ENCODE data around the gene PC.
"Not testable (repeated sequence)": the region's sequence is repeated elsewhere in the genome, so short reads cannot be mapped to it uniquely, and the experiment has no call there.

PC gene

GRCh38 chr11:66834539-66834845 is 123.7 kb downstream of the PC start:
- H3K4me3 ChIP-seq (ENCODE audit: low read depth, low read length) = no peak overlapping the region
- TF ChIP-seq CTCF (IDR thresholded peaks at IDR 0.05; ENCODE audit: low read depth, low read length) = no peak

DNA sequence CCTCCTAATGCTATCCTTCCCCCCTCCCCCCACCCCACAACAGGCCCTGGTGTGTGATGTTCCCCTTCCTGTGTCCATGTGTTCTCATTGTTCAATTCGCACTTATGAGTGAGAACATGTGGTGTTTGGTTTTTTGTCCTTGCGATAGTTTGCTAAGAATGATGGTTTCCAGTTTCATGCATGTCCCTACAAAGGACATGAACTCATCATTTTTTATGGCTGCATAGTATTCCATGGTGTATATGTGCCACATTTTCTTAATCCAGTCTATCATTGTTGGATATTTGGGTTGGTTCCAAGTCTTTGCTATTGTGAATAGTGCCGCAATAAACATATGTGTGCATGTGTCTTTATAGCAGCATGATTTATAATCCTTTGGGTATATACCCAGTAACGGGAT is 133.6 kb downstream of the PC start:
- not testable (repeated sequence) for H3K4me3 ChIP-seq (ENCODE audit: low read depth, low read length)

DNA sequence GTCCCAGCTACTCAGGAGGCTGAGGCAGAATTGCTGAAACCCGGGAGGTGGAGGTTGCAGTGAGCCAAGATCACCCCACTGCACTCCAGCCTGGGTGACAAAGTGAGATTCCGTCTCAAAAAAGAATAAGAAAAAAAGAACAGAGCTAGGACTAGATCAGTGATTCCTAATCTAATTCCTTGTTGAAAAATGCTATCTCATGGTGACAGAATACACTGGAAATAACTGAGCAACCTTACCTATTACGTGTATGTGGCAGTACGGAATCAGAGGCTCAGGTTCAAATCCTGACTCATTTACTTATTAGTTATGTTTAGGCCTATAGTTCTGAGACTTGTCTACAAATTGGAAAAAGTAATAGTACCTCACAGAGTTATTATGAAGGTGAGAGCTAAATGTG is 134.5 kb downstream of the PC start:
- no peak for TF ChIP-seq CTCF (IDR thresholded peaks at IDR 0.05; ENCODE audit: low read depth, low read length)
- H3K4me3 ChIP-seq (ENCODE audit: low read depth, low read length) = no peak overlapping the region

DNA sequence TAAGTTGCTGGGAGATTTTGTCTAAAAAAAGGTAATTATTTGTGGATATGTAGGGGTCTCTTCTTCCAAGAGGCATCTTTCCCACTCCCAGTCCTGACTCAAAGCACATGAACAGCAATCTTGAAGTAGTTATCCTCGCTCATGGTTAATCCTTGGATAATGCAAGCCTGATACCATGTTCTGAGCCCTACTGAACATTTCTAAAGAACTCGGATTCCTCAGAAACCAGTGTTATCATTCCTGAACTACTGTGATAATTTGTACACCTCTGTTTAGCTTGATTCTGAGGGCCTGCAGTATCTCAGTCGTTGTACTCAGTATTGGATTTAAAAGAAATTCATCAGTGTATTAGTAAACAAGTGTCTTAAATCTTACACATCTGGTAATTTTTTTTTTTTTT is 137.3 kb downstream of the PC start:
- no peak overlapping the region for H3K4me3 ChIP-seq (ENCODE audit: low read depth, low read length)
- TF ChIP-seq CTCF (IDR thresholded peaks at IDR 0.05; ENCODE audit: low read depth, low read length) = no peak

- H3K4me3 ChIP-seq (ENCODE audit: low read depth, low read length) = no peak overlapping the region
- no peak for TF ChIP-seq CTCF (IDR thresholded peaks at IDR 0.05; ENCODE audit: low read depth, low read length)
Measured at GRCh38 chr11:66820381-66820780, 137.8 kb downstream of the PC start.

DNA sequence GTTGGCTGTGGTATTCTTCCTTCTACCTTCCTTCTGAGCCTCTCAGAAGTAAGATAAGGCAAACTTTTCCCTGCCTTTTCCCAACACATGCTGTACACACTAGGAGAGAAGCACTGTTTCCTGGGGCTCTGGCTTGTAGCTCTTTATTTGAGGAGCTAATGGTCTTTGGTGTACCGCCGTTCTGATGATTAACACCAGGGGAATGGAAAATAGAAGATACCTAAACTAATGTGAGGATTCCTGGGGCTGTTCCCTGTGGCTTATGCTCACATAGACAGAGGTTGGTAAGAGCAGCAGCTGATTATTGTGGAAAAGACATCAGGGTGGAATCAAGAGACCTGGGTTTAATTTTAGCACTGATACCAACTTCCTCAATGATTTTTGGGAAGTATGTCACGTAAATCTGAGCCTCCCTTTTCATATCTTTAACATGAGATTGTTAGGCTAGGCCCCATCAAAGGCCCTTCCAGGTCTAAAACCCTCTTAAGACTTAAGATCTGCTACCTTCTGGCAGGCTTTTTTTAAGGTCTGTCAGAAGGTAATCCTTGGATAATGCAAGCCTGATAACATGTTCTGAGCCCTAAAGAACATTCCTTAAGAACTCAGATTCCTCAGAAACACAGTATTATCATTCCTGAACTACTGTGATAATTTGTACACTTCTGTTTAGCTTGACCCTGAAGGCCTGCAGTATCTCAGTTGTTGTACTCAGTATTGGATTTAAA is 139.8 kb downstream of the PC start:
- no peak for TF ChIP-seq CTCF (IDR thresholded peaks at IDR 0.05; ENCODE audit: low read depth, low read length)
- H3K4me3 ChIP-seq (ENCODE audit: low read depth, low read length) = no peak overlapping the region

DNA sequence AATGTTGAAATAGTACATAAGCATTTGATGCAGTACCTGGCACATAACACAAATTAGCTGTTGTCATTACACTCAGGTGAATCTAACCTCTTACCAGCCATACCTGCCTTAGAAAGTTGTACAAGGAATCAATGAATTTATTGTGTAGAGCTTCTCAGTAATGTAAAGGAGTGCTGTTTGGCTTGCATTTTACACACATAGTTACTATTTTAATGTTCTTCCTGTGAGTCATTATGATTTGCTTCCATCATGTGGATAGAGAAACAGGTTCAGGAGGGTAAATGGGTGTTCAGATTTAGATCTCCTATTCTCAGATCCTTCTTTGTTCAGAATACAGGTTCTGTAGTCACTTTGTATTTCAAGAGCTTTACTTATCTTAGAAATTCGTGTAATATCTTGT is 142.5 kb downstream of the PC start:
- no peak overlapping the region for H3K4me3 ChIP-seq (ENCODE audit: low read depth, low read length)
- no peak for TF ChIP-seq CTCF (IDR thresholded peaks at IDR 0.05; ENCODE audit: low read depth, low read length)

GRCh38 chr11:66814678-66815077 is 143.5 kb downstream of the PC start:
- no peak overlapping the region for H3K4me3 ChIP-seq (ENCODE audit: low read depth, low read length)
- no peak for TF ChIP-seq CTCF (IDR thresholded peaks at IDR 0.05; ENCODE audit: low read depth, low read length)

Data from WI38 (cell line).